GM23248 (cell line): Measurements from ENCODE around the gene NUDCD3. TPM values are rescaled to one million over a fixed set of nuclear protein-coding genes. Genes with fewer than 3 reads are reported as not detected.
A peak's percentile ranks its signal among the peaks of the same experiment; 100 is the strongest.

Experiments used
- DNase-seq: peaks from one replicate; pipeline ENCODE4 v3.0.0-alpha.2; 2015
- H2AFZ ChIP-seq: fragments of 200-600 bp; sonication (generic); 2 replicates; pipeline ENCODE4 v1.6.1; 2016; ENCODE audit warnings: antibody characterized with exemption
- H3F3A ChIP-seq: fragments of 200-600 bp; sonication (generic); 2 replicates; pipeline ENCODE4 v1.6.1; 2016; ENCODE audit warnings: mild to moderate bottlenecking, antibody characterized with exemption, mixed run types; ENCODE audit not compliant: insufficient read depth
- H3K27ac ChIP-seq: fragments of 200-600 bp; sonication (generic); 2 replicates; pipeline ENCODE4 v1.5.1; 2016; ENCODE audit warnings: mild to moderate bottlenecking
- H3K27me3 ChIP-seq: fragments of 200-600 bp; sonication (generic); replicated peaks from 2 replicates; pipeline ENCODE4 v1.6.1; 2016; ENCODE audit warnings: mild to moderate bottlenecking; ENCODE audit not compliant: insufficient read depth
- H3K36me3 ChIP-seq: fragments of 200-600 bp; sonication (generic); 2 replicates; pipeline ENCODE4 v1.6.1; 2016; ENCODE audit warnings: low read depth, mild to moderate bottlenecking
- H3K4me1 ChIP-seq: fragments of 200-600 bp; sonication (generic); 2 replicates; pipeline ENCODE4 v1.6.1; 2016; ENCODE audit warnings: mild to moderate bottlenecking; ENCODE audit not compliant: insufficient read depth
- H3K4me2 ChIP-seq: fragments of 200-600 bp; sonication (generic); one replicate; pipeline ENCODE4 v1.6.1; 2016; ENCODE audit warnings: mild to moderate bottlenecking; ENCODE audit not compliant: unreplicated experiment
- H3K4me3 ChIP-seq: fragments of 200-600 bp; sonication (generic); 2 replicates; pipeline ENCODE4 v1.5.1; 2016; ENCODE audit warnings: mild to moderate bottlenecking
- H3K79me2 ChIP-seq: fragments of 200-600 bp; sonication (generic); 2 replicates; pipeline ENCODE4 v1.6.1; 2016; ENCODE audit warnings: mild to moderate bottlenecking; ENCODE audit not compliant: insufficient read depth
- H3K9ac ChIP-seq: fragments of 200-600 bp; sonication (generic); 2 replicates; pipeline ENCODE4 v1.6.1; 2016; ENCODE audit warnings: mild to moderate bottlenecking
- H3K9me2 ChIP-seq: fragments of 200-600 bp; sonication (generic); 2 replicates; pipeline ENCODE4 v1.6.1; 2016; ENCODE audit warnings: mixed run types, mild to moderate bottlenecking, moderate library complexity; ENCODE audit not compliant: insufficient read depth
- H3K9me3 ChIP-seq: fragments of 200-600 bp; sonication (generic); one replicate; pipeline ENCODE4 v1.6.1; 2017; ENCODE audit warnings: low read depth
- H4K20me1 ChIP-seq: fragments of 200-600 bp; sonication (generic); 2 replicates; pipeline ENCODE4 v1.6.0; 2016; ENCODE audit not compliant: insufficient read depth
- EZH2 ChIP-seq: fragments of 200-600 bp; sonication (generic); IDR thresholded peaks from 2 replicates; pipeline ENCODE4 v1.6.1; 2018; ENCODE audit warnings: antibody characterized with exemption, mild to moderate bottlenecking; ENCODE audit not compliant: insufficient read depth, poor library complexity, severe bottlenecking
- EZH2phosphoT487 ChIP-seq: fragments of 200-600 bp; sonication (generic); IDR thresholded peaks from 2 replicates; pipeline ENCODE4 v1.6.1; 2018; ENCODE audit warnings: antibody characterized with exemption, moderate library complexity, mild to moderate bottlenecking, low read depth; ENCODE audit not compliant: insufficient read depth
- WGBS, 2 experiments: methylation state at CpG; one replicate each; pipeline ENCODE4 v1.1.6; 2015 to 2017; ENCODE audit warnings: low lambda C conversion rate in 2 of 2, low coverage in 1 of 2; ENCODE audit errors: missing lambda C conversion rate in 2 of 2; 5-methylcytosine and 5-hydroxymethylcytosine counted together
- in situ Hi-C: fragments of 300-500 bp; cut with MboI; formaldehyde crosslinking; loops from 2 replicates; pipeline ENCODE4 v1.15.0; 2020
- polyA plus RNA-seq: library from polyadenylated mRNA; unstranded; fragments of >200 nt; fragmentation: Nextera tagmentation; extraction: Ambion mirVana; gene quantifications from 2 replicates; pipeline ENCODE4 v1.2.1, GENCODE V29; 2016
- total RNA-seq: library from RNA; depleted of rRNA; stranded (reverse); fragments of >200 nt; shearing (Covaris generic); gene quantifications from 2 replicates; pipeline ENCODE4 v1.2.3, GENCODE V29; 2014

The NUDCD3 gene
- total and polyA plus RNA-seq, 2 experiments from 2014 or later = 56.7 to 79.1 TPM

- Histone ChIP-seq H4K20me1 (no peaks in the 10 kb centered on the region), H3K4me2 (no peak overlapping the region), H3K9me3 (no peaks in the 10 kb centered on the region), H2AFZ (no peak overlapping the region), H3K36me3 (no peaks in the 10 kb centered on the region), H3F3A (no peaks in the 10 kb centered on the region), H3K27me3 (no peaks in the 10 kb centered on the region), H3K27ac (no peak overlapping the region), H3K4me3 (no peak overlapping the region), H3K4me1 (no peaks in the 10 kb centered on the region), H3K9ac (no peak overlapping the region), H3K9me2 (no peaks in the 10 kb centered on the region), H3K79me2 (no peaks in the 10 kb centered on the region)
- in situ Hi-C loops = no loop called here
- no peak for TF ChIP-seq EZH2phosphoT487
- no peak for TF ChIP-seq EZH2
- 48 to 68% methylated on average over 10 of the region's 10 CpGs for WGBS, 2 experiments
- DNase-seq = peak; percentile 27
Measured at GRCh38 chr7:44530990-44531389, 40.5 kb upstream of the NUDCD3 start.

DNA sequence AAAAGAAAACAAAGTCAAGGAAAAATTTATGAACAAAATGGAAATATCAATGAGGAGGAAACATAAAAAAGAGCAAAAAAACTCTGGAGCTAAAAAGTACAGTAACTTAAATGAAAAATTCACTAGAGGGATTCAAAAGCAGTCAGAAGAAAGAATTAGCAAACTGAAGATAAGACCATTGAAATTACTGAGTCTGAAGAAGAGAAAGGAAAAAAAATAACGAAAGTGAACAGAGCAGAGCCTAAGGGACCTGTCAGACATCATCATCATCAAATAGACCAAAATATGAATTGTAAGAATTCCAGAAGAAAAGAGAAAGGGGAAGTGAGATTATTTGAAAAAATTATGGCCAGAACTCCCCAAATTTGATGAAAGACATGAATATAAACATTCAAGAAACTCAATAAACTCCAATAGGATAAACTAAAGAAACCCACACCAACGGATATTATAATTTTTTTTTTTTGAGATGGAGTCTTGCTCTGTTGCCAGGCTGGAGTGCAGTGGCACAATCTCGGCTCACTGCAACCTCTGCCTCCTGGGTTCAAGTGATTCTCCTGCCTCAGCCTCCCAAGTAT is 34.4 kb upstream of the NUDCD3 start:
- H2AFZ ChIP-seq = no peak overlapping the region
- 31 to 32% methylated on average over 3 of the region's 3 CpGs for WGBS, 2 experiments
- no peaks in the 10 kb centered on the region for H3F3A ChIP-seq
- no peak overlapping the region for H3K27ac ChIP-seq
- H3K9me3 ChIP-seq = no peaks in the 10 kb centered on the region
- no peaks in the 10 kb centered on the region for H3K79me2 ChIP-seq
- no peaks in the 10 kb centered on the region for H3K4me1 ChIP-seq
- no peak overlapping the region for H3K4me2 ChIP-seq
- no peak for TF ChIP-seq EZH2phosphoT487
- no peak overlapping the region for H3K9ac ChIP-seq
- no peaks in the 10 kb centered on the region for H3K36me3 ChIP-seq
- H3K4me3 ChIP-seq = no peak overlapping the region
- H3K27me3 ChIP-seq = peaks cover 4% of the 10 kb centered on the region; the same call in 1 of the 2 replicates
- no peaks in the 10 kb centered on the region for H3K9me2 ChIP-seq
- H4K20me1 ChIP-seq = no peaks in the 10 kb centered on the region
- in situ Hi-C loops = no loop called here
- no peak for DNase-seq

GRCh38 chr7:44522315-44522714 is 31.9 kb upstream of the NUDCD3 start:
- Histone ChIP-seq H4K20me1 (no peaks in the 10 kb centered on the region), H3K36me3 (no peaks in the 10 kb centered on the region), H3K4me3 (no peak overlapping the region), H3K9me3 (no peaks in the 10 kb centered on the region), H3K79me2 (no peaks in the 10 kb centered on the region), H3K27me3 (peaks cover 4% of the 10 kb centered on the region; the same call in 1 of the 2 replicates), H2AFZ (no peak overlapping the region), H3K27ac (no peak overlapping the region), H3K9ac (no peak overlapping the region), H3K4me2 (no peak overlapping the region), H3F3A (no peaks in the 10 kb centered on the region), H3K9me2 (no peaks in the 10 kb centered on the region), H3K4me1 (no peaks in the 10 kb centered on the region)
- 56 to 66% methylated on average over 3 of the region's 3 CpGs for WGBS, 2 experiments
- no peak for DNase-seq
- in situ Hi-C loops = no loop called here
- no peak for TF ChIP-seq EZH2
- TF ChIP-seq EZH2phosphoT487 = no peak

DNA sequence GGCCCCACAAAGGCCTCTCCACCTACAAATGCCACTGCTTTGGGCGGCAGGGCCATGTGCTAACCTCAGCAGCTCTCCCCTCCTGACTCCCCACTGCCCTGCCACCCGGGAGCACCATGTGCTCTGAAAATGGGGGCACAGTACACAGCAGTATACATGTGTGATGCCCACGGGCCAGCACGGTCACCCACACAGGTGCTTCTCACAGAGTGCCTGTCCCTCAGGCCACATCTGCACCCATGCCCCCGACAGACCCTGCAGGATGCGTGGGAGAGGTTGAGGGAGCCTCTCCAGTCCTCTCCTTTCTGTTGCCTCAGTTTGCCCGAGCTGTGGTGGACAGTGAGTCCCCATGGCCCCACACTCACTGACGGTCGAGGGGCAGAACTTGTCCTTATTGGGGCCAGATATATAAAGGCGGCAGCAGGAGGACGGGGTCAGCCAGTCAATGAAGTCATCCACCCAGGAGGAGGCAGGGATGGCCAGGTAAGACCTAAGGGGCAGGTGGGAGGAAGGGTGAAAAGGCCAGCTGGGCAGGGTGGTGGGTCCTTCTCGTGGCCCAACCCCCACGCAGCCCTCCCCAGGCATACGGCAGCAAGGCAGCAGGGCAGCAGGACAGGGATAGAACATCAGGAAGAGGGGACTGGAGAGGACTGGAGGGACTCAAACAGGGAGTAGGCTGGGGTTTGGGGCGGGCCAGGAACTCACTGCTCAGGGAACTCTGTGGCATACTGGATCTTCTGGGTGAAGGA is 31.1 kb upstream of the NUDCD3 start:
- H3F3A ChIP-seq = no peaks in the 10 kb centered on the region
- H3K9me3 ChIP-seq = no peaks in the 10 kb centered on the region
- no peaks in the 10 kb centered on the region for H4K20me1 ChIP-seq
- DNase-seq = no peak
- no peak overlapping the region for H3K4me2 ChIP-seq
- no peaks in the 10 kb centered on the region for H3K79me2 ChIP-seq
- H2AFZ ChIP-seq = no peak overlapping the region
- TF ChIP-seq EZH2 (no peak), EZH2phosphoT487 (no peak)
- H3K9me2 ChIP-seq = no peaks in the 10 kb centered on the region
- H3K27ac ChIP-seq = no peak overlapping the region
- no peak overlapping the region for H3K9ac ChIP-seq
- WGBS, 2 experiments = 38 to 51% methylated on average over 14 to 15 of the region's 15 CpGs
- no peaks in the 10 kb centered on the region for H3K36me3 ChIP-seq
- no peaks in the 10 kb centered on the region for H3K4me1 ChIP-seq
- peaks cover 4% of the 10 kb centered on the region; the same call in 1 of the 2 replicates for H3K27me3 ChIP-seq
- H3K4me3 ChIP-seq = no peak overlapping the region
- in situ Hi-C loops = no loop called here
